SK-N-SH treated with all-trans-retinoic acid at 6 μM for 48 hours (cell line): Measurements from ENCODE around the gene ARHGAP18.
"Not testable (repeated sequence)": the region's sequence is repeated elsewhere in the genome, so short reads cannot be mapped to it uniquely, and the experiment has no call there.

Experiments
- ATAC-seq: fragments of 200-7000 bp; cut with Tn5 transposase; 3 replicates; pipeline ENCODE4 v1.9.1; 2020; ENCODE audit warnings: mild to moderate bottlenecking, moderate library complexity
- BACH2 ChIP-seq: fragments of 250-450 bp; sonication (Bioruptor Pico); IDR thresholded peaks from 2 replicates; pipeline ENCODE4 v1.9.0; 2021; ENCODE audit warnings: mild to moderate bottlenecking, borderline replicate concordance
- CSDC2 ChIP-seq: fragments of 250-450 bp; sonication (Bioruptor Pico); IDR thresholded peaks from 2 replicates; pipeline ENCODE4 v1.5.0; 2020; ENCODE audit warnings: mild to moderate bottlenecking, moderate library complexity
- ESRRG ChIP-seq: fragments of 250-450 bp; sonication (Bioruptor Pico); IDR thresholded peaks from 2 replicates; pipeline ENCODE4 v1.6.1; 2021; ENCODE audit warnings: mild to moderate bottlenecking
- GLIS3 ChIP-seq: fragments of 250-450 bp; sonication (Bioruptor Pico); IDR thresholded peaks from 2 replicates; pipeline ENCODE4 v1.5.0; 2020; ENCODE audit warnings: mild to moderate bottlenecking, moderate library complexity
- ISL1 ChIP-seq: fragments of 250-450 bp; sonication (Bioruptor Pico); IDR thresholded peaks from 2 replicates; pipeline ENCODE4 v2.1.2; 2022; ENCODE audit warnings: mild to moderate bottlenecking, moderate library complexity
- OSR1 ChIP-seq: fragments of 250-450 bp; sonication (Bioruptor Pico); IDR thresholded peaks from 2 replicates; pipeline ENCODE4 v1.8.0; 2022; ENCODE audit warnings: moderate library complexity, mild to moderate bottlenecking, inconsistent platforms
- PATZ1 ChIP-seq: fragments of 250-450 bp; sonication (Bioruptor Pico); IDR thresholded peaks from 2 replicates; pipeline ENCODE4 v1.8.0; 2020; ENCODE audit warnings: mild to moderate bottlenecking, moderate library complexity, borderline replicate concordance
- POU6F1 ChIP-seq: fragments of 250-450 bp; sonication (Bioruptor Pico); IDR thresholded peaks from 2 replicates; pipeline ENCODE4 v1.8.0; 2021; ENCODE audit warnings: low read depth, mild to moderate bottlenecking, moderate library complexity, borderline replicate concordance
- RARB ChIP-seq: fragments of 250-450 bp; sonication (Bioruptor Pico); IDR thresholded peaks from 2 replicates; pipeline ENCODE4 v1.8.0; 2021; ENCODE audit warnings: mild to moderate bottlenecking, moderate library complexity
- SNAI2 ChIP-seq: fragments of 250-450 bp; sonication (Bioruptor Pico); IDR thresholded peaks from 2 replicates; pipeline ENCODE4 v1.5.0; 2020; ENCODE audit warnings: mild to moderate bottlenecking, moderate library complexity
- TCF4 ChIP-seq: fragments of 250-450 bp; sonication (Bioruptor Pico); IDR thresholded peaks from 2 replicates; pipeline ENCODE4 v1.8.0; 2021; ENCODE audit warnings: mild to moderate bottlenecking, moderate library complexity, borderline replicate concordance
- TSHZ2 ChIP-seq: fragments of 250-450 bp; sonication (Bioruptor Pico); IDR thresholded peaks from 2 replicates; pipeline ENCODE4 v1.5.0; 2020; ENCODE audit warnings: mild to moderate bottlenecking, moderate library complexity
- ZC3H10 ChIP-seq: fragments of 250-450 bp; sonication (Bioruptor Pico); IDR thresholded peaks from 2 replicates; pipeline ENCODE4 v1.5.1; 2021; ENCODE audit warnings: mild to moderate bottlenecking, moderate library complexity
- ZFP3 ChIP-seq: fragments of 250-450 bp; sonication (Bioruptor Pico); IDR thresholded peaks from 2 replicates; pipeline ENCODE4 v1.5.0; 2020; ENCODE audit warnings: mild to moderate bottlenecking, moderate library complexity
- ZFP30 ChIP-seq: fragments of 450-650 bp; formaldehyde crosslinking; IDR thresholded peaks from 2 replicates; pipeline ENCODE4 v1.5.0; 2022; ENCODE audit warnings: mild to moderate bottlenecking, moderate library complexity
- ZNF565 ChIP-seq: fragments of 450-650 bp; formaldehyde crosslinking; conservative IDR thresholded peaks from 2 replicates; pipeline ENCODE4 v1.5.0; 2020; ENCODE audit warnings: low read depth, mild to moderate bottlenecking, moderate library complexity
- ZNF70 ChIP-seq: fragments of 450-650 bp; formaldehyde crosslinking; IDR thresholded peaks from 2 replicates; pipeline ENCODE4 v1.5.0; 2020; ENCODE audit warnings: mild to moderate bottlenecking, moderate library complexity
- ZNF8 ChIP-seq: fragments of 450-650 bp; formaldehyde crosslinking; IDR thresholded peaks from 2 replicates; pipeline ENCODE4 v1.5.0; 2020; ENCODE audit warnings: mild to moderate bottlenecking, moderate library complexity
- TF ChIP-seq, protein P1 (sequence below): fragments of 250-450 bp; sonication (Bioruptor Pico); IDR thresholded peaks from 2 replicates; pipeline ENCODE4 v1.5.1; 2020; ENCODE audit warnings: low read depth, mild to moderate bottlenecking, moderate library complexity
- TF ChIP-seq, protein P2 (sequence below): fragments of 250-450 bp; sonication (Bioruptor Pico); IDR thresholded peaks from 2 replicates; pipeline ENCODE4 v1.5.1; 2021; ENCODE audit warnings: mild to moderate bottlenecking, moderate library complexity

Gene ARHGAP18

DNA sequence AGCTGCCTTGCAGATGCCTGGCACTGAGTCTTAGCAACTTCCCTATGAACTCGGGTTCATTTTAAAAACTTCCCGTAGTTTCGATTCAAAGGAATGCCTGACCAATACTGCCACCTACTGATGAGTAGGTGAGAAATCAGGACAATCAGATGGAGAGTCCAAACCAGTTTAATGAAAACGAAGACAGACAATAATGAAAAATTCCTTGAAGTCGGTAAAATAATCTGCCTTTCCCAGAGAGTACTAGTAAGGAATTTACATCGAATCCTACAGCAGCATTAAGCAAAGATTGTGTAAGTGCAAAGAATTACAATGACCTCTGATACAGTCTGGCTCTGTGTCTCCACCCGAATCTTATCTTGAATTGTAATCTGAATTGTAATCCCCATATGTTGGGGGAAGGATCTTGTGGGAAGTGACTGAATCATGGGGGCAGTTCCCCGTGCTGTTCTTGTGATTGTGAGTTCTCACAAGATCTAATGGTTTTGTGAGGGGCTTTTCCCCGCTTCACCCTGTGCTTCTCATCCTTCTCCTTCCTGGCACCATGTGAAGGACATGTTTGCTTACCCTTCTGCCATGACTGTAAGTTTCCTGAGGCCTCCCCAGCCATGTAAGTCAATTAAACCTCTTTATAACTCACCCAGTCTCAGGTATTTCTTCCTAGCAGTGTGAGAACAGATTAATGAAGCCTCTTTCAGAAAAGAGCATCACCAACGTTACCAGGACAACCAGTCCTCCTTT lies 134.4 kb downstream of the ARHGAP18 start:
- ATAC-seq: peak; percentile 80
- TF ChIP-seq PATZ1 (CRISPR knock-in tag) (no peak), OSR1 (no peak), ZFP30 (CRISPR knock-in tag) (no peak), ZNF8 (CRISPR knock-in tag) (no peak), RARB (CRISPR knock-in tag) (no peak), BACH2 (no peak), CSDC2 (CRISPR knock-in tag) (no peak), GLIS3 (CRISPR knock-in tag) (no peak), POU6F1 (no peak), SNAI2 (CRISPR knock-in tag) (no peak), TSHZ2 (CRISPR knock-in tag) (no peak), TCF4 (no peak), ZFP3 (CRISPR knock-in tag) (no peak), ESRRG (no peak), ZNF70 (CRISPR knock-in tag) (no peak)
- TF ChIP-seq, protein P1, sequence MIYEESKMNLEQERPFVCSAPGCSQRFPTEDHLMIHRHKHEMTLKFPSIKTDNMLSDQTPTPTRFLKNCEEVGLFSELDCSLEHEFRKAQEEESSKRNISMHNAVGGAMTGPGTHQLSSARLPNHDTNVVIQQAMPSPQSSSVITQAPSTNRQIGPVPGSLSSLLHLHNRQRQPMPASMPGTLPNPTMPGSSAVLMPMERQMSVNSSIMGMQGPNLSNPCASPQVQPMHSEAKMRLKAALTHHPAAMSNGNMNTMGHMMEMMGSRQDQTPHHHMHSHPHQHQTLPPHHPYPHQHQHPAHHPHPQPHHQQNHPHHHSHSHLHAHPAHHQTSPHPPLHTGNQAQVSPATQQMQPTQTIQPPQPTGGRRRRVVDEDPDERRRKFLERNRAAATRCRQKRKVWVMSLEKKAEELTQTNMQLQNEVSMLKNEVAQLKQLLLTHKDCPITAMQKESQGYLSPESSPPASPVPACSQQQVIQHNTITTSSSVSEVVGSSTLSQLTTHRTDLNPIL (CRISPR knock-in tag): no peak
- TF ChIP-seq, protein P2, sequence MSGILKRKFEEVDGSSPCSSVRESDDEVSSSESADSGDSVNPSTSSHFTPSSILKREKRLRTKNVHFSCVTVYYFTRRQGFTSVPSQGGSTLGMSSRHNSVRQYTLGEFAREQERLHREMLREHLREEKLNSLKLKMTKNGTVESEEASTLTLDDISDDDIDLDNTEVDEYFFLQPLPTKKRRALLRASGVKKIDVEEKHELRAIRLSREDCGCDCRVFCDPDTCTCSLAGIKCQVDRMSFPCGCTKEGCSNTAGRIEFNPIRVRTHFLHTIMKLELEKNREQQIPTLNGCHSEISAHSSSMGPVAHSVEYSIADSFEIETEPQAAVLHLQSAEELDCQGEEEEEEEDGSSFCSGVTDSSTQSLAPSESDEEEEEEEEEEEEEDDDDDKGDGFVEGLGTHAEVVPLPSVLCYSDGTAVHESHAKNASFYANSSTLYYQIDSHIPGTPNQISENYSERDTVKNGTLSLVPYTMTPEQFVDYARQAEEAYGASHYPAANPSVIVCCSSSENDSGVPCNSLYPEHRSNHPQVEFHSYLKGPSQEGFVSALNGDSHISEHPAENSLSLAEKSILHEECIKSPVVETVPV: no peak
- TF ChIP-seq, all 23 proteins: peak for 0

- ATAC-seq: not testable (repeated sequence)
Measured at GRCh38 chr6:129574605-129575004, 135.4 kb downstream of the ARHGAP18 start.

GRCh38 chr6:129570929-129571328 lies 139.0 kb downstream of the ARHGAP18 start:
- not testable (repeated sequence) for ATAC-seq

DNA sequence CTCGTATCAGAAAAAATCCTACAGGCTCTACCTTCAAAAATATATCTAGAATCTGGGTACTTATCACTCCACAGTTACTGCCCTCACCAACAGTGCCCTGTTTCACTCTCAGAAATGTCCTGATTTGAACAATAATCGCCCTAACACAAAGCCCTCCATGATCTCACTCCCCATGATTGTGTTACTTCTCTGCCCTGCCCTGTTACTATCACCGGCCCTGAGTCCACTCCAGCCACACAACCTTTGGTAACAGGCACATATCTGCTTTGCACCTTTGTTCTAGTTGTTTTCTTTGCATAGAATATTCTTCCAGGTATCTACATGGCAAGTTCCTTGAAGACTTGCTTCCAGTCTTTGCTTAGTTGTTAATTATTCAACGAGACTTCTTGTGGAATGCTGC lies 142.0 kb downstream of the ARHGAP18 start:
- TF ChIP-seq, protein P1 (CRISPR knock-in tag): no peak
- TF ChIP-seq ZC3H10 (CRISPR knock-in tag) (no peak), ZNF70 (CRISPR knock-in tag) (no peak), ZNF565 (CRISPR knock-in tag) (no peak), BACH2 (no peak), GLIS3 (CRISPR knock-in tag) (no peak), ZNF8 (CRISPR knock-in tag) (no peak), ZFP3 (CRISPR knock-in tag) (no peak), TSHZ2 (CRISPR knock-in tag) (no peak), ISL1 (CRISPR knock-in tag) (no peak), CSDC2 (CRISPR knock-in tag) (no peak)
- no peak for ATAC-seq
